GM21423 (cell line): ENCODE data around the gene BACH1.

ENCODE experiments used
- ATAC-seq: cut with Tn5 transposase; IDR thresholded peaks from one replicate; pipeline ENCODE4 v1.9.1; 2021; ENCODE audit warnings: mild to moderate bottlenecking, moderate library complexity; ENCODE audit not compliant: unreplicated experiment

Gene BACH1

GRCh38 chr21:29290240-29290639 is 8.5 kb upstream of the BACH1 start:
- no peak for ATAC-seq

- peak; percentile 88 for ATAC-seq
Observed at GRCh38 chr21:29293495-29293894, 5.2 kb upstream of the BACH1 start.

- no peak for ATAC-seq
Observed at GRCh38 chr21:29295066-29295650, 3.6 kb upstream of the BACH1 start.

- no peak for ATAC-seq
Observed at GRCh38 chr21:29296446-29296845, 2.3 kb upstream of the BACH1 start.

- no peak for ATAC-seq
Observed at GRCh38 chr21:29297483-29298347, 1.0 kb upstream of the BACH1 start.

- ATAC-seq: peak; percentile 6
Observed at GRCh38 chr21:29299046-29299915, 559 bp downstream of the BACH1 start.

GRCh38 chr21:29299916-29300806 is 1.4 kb downstream of the BACH1 start:
- ATAC-seq: peak; percentile 75

- no peak for ATAC-seq
Observed at GRCh38 chr21:29300807-29301138, 2.1 kb downstream of the BACH1 start.

- ATAC-seq: no peak
Observed at GRCh38 chr21:29301691-29302090, 3.0 kb downstream of the BACH1 start.

GRCh38 chr21:29302359-29302875 is 3.7 kb downstream of the BACH1 start:
- no peak for ATAC-seq

GRCh38 chr21:29303288-29303687 is 4.6 kb downstream of the BACH1 start:
- ATAC-seq: no peak

GRCh38 chr21:29304597-29304996 is 5.9 kb downstream of the BACH1 start:
- ATAC-seq: no peak

GRCh38 chr21:29305068-29305467 is 6.3 kb downstream of the BACH1 start:
- no peak for ATAC-seq

- no peak for ATAC-seq
Observed at GRCh38 chr21:29305561-29305960, 6.8 kb downstream of the BACH1 start.

GRCh38 chr21:29306920-29307319 is 8.2 kb downstream of the BACH1 start:
- ATAC-seq: no peak

GRCh38 chr21:29307718-29308455 is 9.2 kb downstream of the BACH1 start:
- no peak for ATAC-seq

- no peak for ATAC-seq
Observed at GRCh38 chr21:29308456-29308783, 9.7 kb downstream of the BACH1 start.

- ATAC-seq: no peak
Observed at GRCh38 chr21:29309703-29310102, 11.0 kb downstream of the BACH1 start.

GRCh38 chr21:29311802-29312201 is 13.1 kb downstream of the BACH1 start:
- ATAC-seq: no peak

- no peak for ATAC-seq
Observed at GRCh38 chr21:29312981-29313380, 14.3 kb downstream of the BACH1 start.
